HepG2 (cell line): Measurements from ENCODE around the gene ZRANB2. TPM values are rescaled to one million over a fixed set of nuclear protein-coding genes. Genes with fewer than 3 reads are reported as not detected.

Experiments
- AGO1 ChIP-seq: fragments of 200-400 bp; formaldehyde crosslinking; IDR thresholded peaks from 2 replicates; pipeline ENCODE4 v1.6.1; 2017; ENCODE audit warnings: mild to moderate bottlenecking, low read depth, low read length, moderate library complexity; ENCODE audit not compliant: poor library complexity, severe bottlenecking
- ASH2L ChIP-seq: fragments of 300-600, 200-600 bp; sonication (generic); IDR thresholded peaks from 2 replicates; pipeline ENCODE4 v1.7.0; 2017; ENCODE audit warnings: low read depth, mild to moderate bottlenecking, moderate library complexity, mixed read lengths, low read length; ENCODE audit not compliant: insufficient read length
- DR1 ChIP-seq: sonication (generic); formaldehyde crosslinking; IDR thresholded peaks from 2 replicates; pipeline ENCODE4 v1.8.0; 2021; ENCODE audit warnings: mild to moderate bottlenecking, missing genetic modification reagents, inconsistent platforms
- ETV6 ChIP-seq: sonication (generic); formaldehyde crosslinking; conservative IDR thresholded peaks from 2 replicates; pipeline ENCODE4 v1.4.0; 2020; ENCODE audit warnings: missing genetic modification reagents
- GTF2F1 ChIP-seq: fragments of 150-350 bp; IDR thresholded peaks from 2 replicates; pipeline ENCODE4 v1.6.1; 2014; ENCODE audit warnings: low read length
- HMGXB3 ChIP-seq: sonication (generic); formaldehyde crosslinking; IDR thresholded peaks from 2 replicates; pipeline ENCODE4 v1.4.0; 2020; ENCODE audit warnings: missing genetic modification reagents, borderline replicate concordance
- HNRNPH1 ChIP-seq: fragments of 200-400 bp; formaldehyde crosslinking; optimal IDR thresholded peaks from 2 replicates; pipeline ENCODE3; 2017; ENCODE audit warnings: mild to moderate bottlenecking, low read depth, low read length
- KDM4B ChIP-seq: sonication (generic); formaldehyde crosslinking; IDR thresholded peaks from 2 replicates; pipeline ENCODE4 v1.4.0; 2020; ENCODE audit warnings: missing genetic modification reagents
- NR2F6 ChIP-seq, 2 experiments: IDR thresholded peaks; 2 replicates each; pipeline ENCODE4 v1.6.1; 2016; ENCODE audit warnings: antibody characterized with exemption in 1 of 2, mild to moderate bottlenecking in 1 of 2
- POLR2A ChIP-seq, 2 experiments: IDR thresholded peaks; 2 replicates each; pipeline ENCODE4 v1.6.1; 2011; ENCODE audit warnings: low read depth in 2 of 2, low read length in 2 of 2, mild to moderate bottlenecking in 1 of 2, moderate library complexity in 1 of 2; ENCODE audit not compliant: insufficient read depth in 1 of 2
- RXRB ChIP-seq: IDR thresholded peaks from 2 replicates; pipeline ENCODE4 v1.6.1; 2016; ENCODE audit warnings: borderline replicate concordance, missing genetic modification reagents, missing compliant biosample characterization
- ZBTB34 ChIP-seq: sonication (generic); formaldehyde crosslinking; IDR thresholded peaks from 2 replicates; pipeline ENCODE4 v1.8.0; 2022; ENCODE audit warnings: mild to moderate bottlenecking, missing genetic modification reagents
- ZFX ChIP-seq: sonication (generic); formaldehyde crosslinking; IDR thresholded peaks from 2 replicates; pipeline ENCODE4 v1.4.0; 2020; ENCODE audit warnings: mild to moderate bottlenecking, low read depth, missing genetic modification reagents, moderate library complexity
- ZGPAT ChIP-seq: IDR thresholded peaks from 2 replicates; pipeline ENCODE4 v1.6.1; 2016; ENCODE audit warnings: mild to moderate bottlenecking
- ZNF282 ChIP-seq: fragments of 450-650 bp; IDR thresholded peaks from 2 replicates; pipeline ENCODE4 v1.6.1; 2018; ENCODE audit not compliant: partially characterized antibody
- ZNF33A ChIP-seq: sonication (generic); formaldehyde crosslinking; IDR thresholded peaks from 2 replicates; pipeline ENCODE4 v1.5.1; 2020; ENCODE audit warnings: missing genetic modification reagents, mild to moderate bottlenecking, moderate library complexity, borderline replicate concordance
- ZNF431 ChIP-seq: sonication (generic); formaldehyde crosslinking; IDR thresholded peaks from 2 replicates; pipeline ENCODE4 v1.9.0; 2022; ENCODE audit warnings: missing genetic modification reagents, low read depth, mild to moderate bottlenecking, borderline replicate concordance
- ZNF580 ChIP-seq: IDR thresholded peaks from 2 replicates; pipeline ENCODE4 v1.6.1; 2016; ENCODE audit warnings: low read depth, borderline replicate concordance
- polyA plus RNA-seq, 8 experiments: library from polyadenylated mRNA; depleted of rRNA in 3 of 8; stranded (reverse) in 7 of 8; unstranded in 1 of 8; fragments of >200 nt; fragmentation: Illumina TruSeq in 4 of 8; extraction: Trizol in 4 of 8; gene quantifications; 2 replicates each; pipeline versions ENCODE4 v1.2.1 to v1.2.3, GENCODE V29; 2011 to 2016; ENCODE audit warnings: low read depth in 4 of 8, missing spikeins in 1 of 8, mixed read lengths in 1 of 8; ENCODE audit not compliant: insufficient read depth in 1 of 8
- total RNA-seq, 5 experiments: library from RNA; depleted of rRNA; stranded (reverse); fragments of >200 nt; fragmentation: Illumina TruSeq; extraction: Trizol; gene quantifications; 2 replicates each; pipeline ENCODE4 v1.2.3, GENCODE V29; 2016; ENCODE audit warnings: low read depth in 1 of 5

ZRANB2 gene
- total and polyA plus RNA-seq, 2 of the 13 experiments (the other 11 are each of a cell fraction or from before 2014, with no cell fraction given): 43.0 to 45.4 TPM

- TF ChIP-seq ZNF282 (no peak), POLR2A (IDR thresholded peaks at IDR 0.05; ENCODE audit: insufficient read depth in 1 of 2, low read depth in 2 of 2, low read length in 2 of 2) (peak; percentile 72 to 91), RXRB (CRISPR knock-in tag) (peak; percentile 45; the same call in 1 of the 2 replicates), ZNF33A (CRISPR knock-in tag) (0 out of 2 replicates have a peak, but pooled peaks have one; percentile 31), HNRNPH1 (no peak), KDM4B (CRISPR knock-in tag) (no peak), ASH2L (peak; percentile 82), ZNF431 (no peak), ZBTB34 (no peak), DR1 (CRISPR knock-in tag) (0 out of 2 replicates have a peak, but pooled peaks have one; percentile 39), ETV6 (CRISPR knock-in tag) (no peak), GTF2F1 (peak; percentile 39; the same call in 1 of the 2 replicates), NR2F6 (IDR thresholded peaks at IDR 0.05) (no peak), NR2F6 (CRISPR knock-in tag; IDR thresholded peaks at IDR 0.05) (0 out of 2 replicates have a peak, but pooled peaks have one; percentile 4), ZFX (peak; percentile 62), AGO1 (no peak), ZNF580 (CRISPR knock-in tag) (0 out of 2 replicates have a peak, but pooled peaks have one; percentile 23), ZGPAT (peak; percentile 79), HMGXB3 (CRISPR knock-in tag) (peak; percentile 74)
These were observed at the start of gene ZRANB2 (continued) for GRCh38 chr1:71080739-71081696.
